Muscle of leg (tissue), 11 donors: ENCODE measurements around the gene VANGL2. TPM values are rescaled to one million over a fixed set of nuclear protein-coding genes. Genes with fewer than 3 reads are reported as not detected.

Experiments
- DNase-seq: peaks from one replicate; pipeline ENCODE4 v3.0.0; 2013
- H3K27ac ChIP-seq: one replicate; pipeline ENCODE4 v1.5.1; 2013; ENCODE audit warnings: mild to moderate bottlenecking, low read length, control low read depth
- H3K27me3 ChIP-seq: one replicate; pipeline ENCODE4 v1.6.1; 2013; ENCODE audit warnings: low read length; ENCODE audit not compliant: control insufficient read depth, insufficient read depth
- H3K36me3 ChIP-seq: one replicate; pipeline ENCODE4 v1.6.1; 2013; ENCODE audit warnings: low read length; ENCODE audit not compliant: control insufficient read depth, insufficient read depth
- H3K4me1 ChIP-seq: one replicate; pipeline ENCODE4 v1.6.1; 2013; ENCODE audit warnings: low read length; ENCODE audit not compliant: control insufficient read depth, insufficient read depth
- H3K4me3 ChIP-seq: one replicate; pipeline ENCODE4 v1.5.1; 2013; ENCODE audit warnings: low read length, control low read depth
- H3K9me3 ChIP-seq: replicated peaks from 2 replicates; pipeline ENCODE4 v1.6.1; 2013; ENCODE audit warnings: low read depth, low read length; ENCODE audit not compliant: control insufficient read depth
- WGBS: methylation state at CpG from one replicate; pipeline ENCODE4 v1.1.5; 2013; ENCODE audit warnings: missing lambda C conversion rate; ENCODE audit not compliant: insufficient coverage; 5-methylcytosine and 5-hydroxymethylcytosine counted together
- polyA plus RNA-seq, 8 donors: library from polyadenylated mRNA; unstranded; fragments of 120-200 nt; gene quantifications; one replicate each; pipeline versions ENCODE4 v1.2.1 to v1.2.3, GENCODE V29; 2013; ENCODE audit warnings: inconsistent platforms in 1 of 8, low replicate concordance in 1 of 8; ENCODE audit not compliant: insufficient read length in 8 of 8, insufficient read depth in 1 of 8
- total RNA-seq: library from RNA; stranded (reverse); fragments of 120-200 nt; gene quantifications from one replicate; pipeline ENCODE4 v1.2.4, GENCODE V29; 2013

Gene VANGL2
- total and polyA plus RNA-seq, 9 donors, result 2.3 to 17.8 (median 10.8) TPM

DNA sequence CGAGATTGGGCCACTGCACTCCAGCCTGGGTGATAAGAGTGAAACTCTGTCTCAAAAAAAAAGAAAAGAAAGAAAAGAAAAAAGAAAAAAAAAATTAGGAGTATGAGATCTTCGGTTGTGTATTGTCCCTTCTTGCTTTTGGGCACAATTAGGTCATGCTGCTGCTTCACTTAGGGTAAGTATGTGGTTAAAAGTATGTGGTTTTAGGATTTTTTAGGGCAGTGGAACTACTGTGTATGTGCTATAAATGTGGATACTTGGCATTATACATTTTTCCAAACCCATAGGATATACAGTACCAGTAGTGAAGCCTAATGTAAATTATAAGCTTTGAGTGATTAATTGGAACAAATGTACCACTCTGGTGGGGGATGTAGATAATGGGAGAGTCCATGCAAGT, 31.2 kb downstream of the VANGL2 start:
- Histone ChIP-seq H3K9me3 (no peaks in the 10 kb centered on the region), H3K4me1 (peaks cover 3% of the 10 kb centered on the region), H3K27ac (no peak overlapping the region), H3K36me3 (peaks cover 12% of the 10 kb centered on the region), H3K27me3 (no peaks in the 10 kb centered on the region), H3K4me3 (no peak overlapping the region)
- 100% methylated on average over 2 of the region's 2 CpGs for WGBS
- DNase-seq, result no peak

GRCh38 chr1:160432371-160432786, 32.0 kb downstream of the VANGL2 start:
- no peak for DNase-seq
- Histone ChIP-seq H3K36me3 (peaks cover 6% of the 10 kb centered on the region), H3K27ac (no peak overlapping the region)

DNA sequence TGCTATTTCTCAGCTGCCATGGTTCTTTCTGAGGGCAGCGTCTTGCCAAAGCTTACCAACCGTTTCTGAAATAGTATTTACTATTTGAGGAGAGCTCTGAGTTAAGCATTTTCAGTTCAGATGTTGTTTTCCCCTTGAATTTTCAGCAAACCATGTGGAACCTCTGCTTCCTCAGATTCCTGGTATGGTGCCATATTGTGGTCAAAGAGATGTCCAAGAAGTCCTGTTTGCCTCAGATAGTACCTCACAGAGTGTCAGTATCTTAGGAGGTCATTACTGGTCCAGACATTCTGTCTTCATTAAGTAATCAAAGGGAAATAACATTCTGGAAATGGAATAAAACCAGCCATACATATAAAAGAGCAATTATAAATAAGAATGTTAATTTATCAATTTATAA, 36.6 kb downstream of the VANGL2 start:
- no CpG with 5 or more reads among the region's 2 CpGs for whole genome bisulfite sequencing
- Histone ChIP-seq H3K27ac (no peak overlapping the region), H3K27me3 (no peaks in the 10 kb centered on the region), H3K4me3 (no peak overlapping the region), H3K4me1 (no peaks in the 10 kb centered on the region), H3K36me3 (no peaks in the 10 kb centered on the region), H3K9me3 (no peaks in the 10 kb centered on the region)
- no peak for DNase-seq

More at GRCh38 chr1:160432371-160432786, 32.0 kb downstream of the VANGL2 start:
- no peak overlapping the region for H3K4me3 ChIP-seq
- no peaks in the 10 kb centered on the region for H3K27me3 ChIP-seq
- H3K9me3 ChIP-seq, result no peaks in the 10 kb centered on the region
- peaks cover 3% of the 10 kb centered on the region for H3K4me1 ChIP-seq

DNA sequence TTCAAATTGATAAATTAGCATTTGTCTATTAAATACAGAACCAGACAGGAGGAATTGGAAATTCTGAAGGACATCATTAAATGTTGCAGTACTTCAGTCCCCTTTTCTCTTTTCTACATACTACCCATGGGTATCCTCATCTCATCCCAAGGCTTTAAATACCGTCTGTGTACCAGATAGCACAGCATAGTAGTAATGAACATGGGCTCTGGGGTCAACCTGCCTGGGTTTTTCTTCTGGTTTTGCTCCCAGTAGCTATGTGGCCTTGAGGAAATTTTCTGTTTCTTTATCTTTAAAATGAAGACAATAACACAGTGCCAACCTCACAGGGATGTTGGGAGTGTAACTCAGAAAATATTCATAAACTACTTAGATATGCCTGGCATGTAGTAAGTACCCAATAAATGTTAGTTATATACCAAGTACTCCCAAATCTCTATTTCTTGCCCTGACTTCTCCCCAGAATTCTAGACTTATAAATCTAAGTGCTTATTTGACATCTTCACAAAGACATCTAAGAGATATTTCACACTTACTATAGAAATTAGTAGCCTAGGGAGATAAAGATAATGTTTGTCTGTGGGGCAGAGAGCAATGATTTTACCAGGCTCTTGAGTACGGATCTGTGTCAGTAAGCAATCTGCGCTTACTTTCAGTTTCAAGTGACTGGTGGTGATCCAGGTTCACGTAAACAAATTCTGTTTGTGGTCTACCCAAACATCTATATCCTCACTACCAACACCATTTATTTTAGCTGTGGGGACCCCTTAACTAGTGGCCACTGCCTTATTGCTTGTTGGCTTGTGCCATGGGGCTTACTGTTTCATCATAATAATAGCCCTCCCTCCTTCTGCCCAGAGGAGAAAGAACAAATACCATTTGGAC, 37.3 kb downstream of the VANGL2 start:
- no peaks in the 10 kb centered on the region for H3K9me3 ChIP-seq
- no peak overlapping the region for H3K4me3 ChIP-seq
- no peak for DNase-seq
- H3K27ac ChIP-seq, result no peak overlapping the region
- H3K36me3 ChIP-seq, result no peaks in the 10 kb centered on the region
- 83% methylated on average over 1 of the region's 4 CpGs for WGBS
- H3K4me1 ChIP-seq, result no peaks in the 10 kb centered on the region
- H3K27me3 ChIP-seq, result no peaks in the 10 kb centered on the region

DNA sequence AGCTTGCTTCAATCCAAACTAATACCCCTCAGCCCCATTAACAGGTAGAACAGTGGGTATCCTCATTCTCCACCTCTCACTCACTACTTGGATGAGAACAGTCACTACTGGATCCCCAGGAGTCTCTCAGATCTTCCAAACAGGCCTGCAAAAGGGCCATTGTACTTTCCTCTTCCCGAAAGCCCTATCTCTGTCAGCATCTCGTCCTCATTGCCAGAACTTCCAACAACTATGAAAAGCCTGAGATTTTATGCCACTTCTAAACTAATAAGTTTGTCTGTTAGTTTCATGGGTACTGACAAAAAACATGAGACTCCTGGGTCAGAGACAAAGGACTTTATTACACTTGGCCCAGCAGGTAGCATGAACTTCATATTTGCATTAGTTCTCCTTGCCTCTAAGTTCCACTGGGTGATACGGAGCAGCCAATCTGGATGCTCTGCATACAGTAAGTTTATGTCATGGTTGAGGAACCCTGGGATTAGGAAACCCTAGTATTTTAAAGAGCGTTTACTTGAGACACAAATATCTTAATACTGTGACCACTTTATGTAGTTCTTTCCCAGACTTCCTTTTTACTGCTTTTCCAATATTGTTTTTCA, 38.1 kb downstream of the VANGL2 start:
- no peak for DNase-seq
- Histone ChIP-seq H3K4me1 (no peaks in the 10 kb centered on the region), H3K27ac (no peak overlapping the region), H3K36me3 (no peaks in the 10 kb centered on the region), H3K9me3 (no peaks in the 10 kb centered on the region), H3K27me3 (no peaks in the 10 kb centered on the region), H3K4me3 (no peak overlapping the region)
- WGBS, result 100% methylated on average over 1 of the region's 4 CpGs

GRCh38 chr1:160438935-160439334, 38.6 kb downstream of the VANGL2 start:
- no CpG with 5 or more reads among the region's 2 CpGs for WGBS
- no peak overlapping the region for H3K27ac ChIP-seq

DNA sequence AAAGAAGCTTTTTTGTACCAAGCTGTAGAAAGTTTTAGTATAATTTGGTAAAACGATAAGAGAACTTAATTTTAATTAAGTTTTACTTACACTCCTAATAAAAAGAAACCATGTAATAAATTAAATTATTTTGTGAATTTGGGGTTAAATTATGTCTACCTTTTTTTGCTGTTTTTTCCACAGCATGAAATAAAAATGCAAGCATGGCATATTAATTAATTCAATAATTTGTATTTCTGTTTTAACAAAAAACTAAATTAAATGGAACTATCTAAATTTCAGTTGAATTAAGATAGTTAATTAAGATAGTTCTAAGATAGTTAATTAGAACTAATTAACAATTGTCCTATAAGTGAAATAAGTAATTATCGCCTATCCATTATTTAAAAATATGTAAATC, 39.4 kb downstream of the VANGL2 start:
- no peaks in the 10 kb centered on the region for H3K9me3 ChIP-seq
- WGBS, result no CpG with 5 or more reads among the region's 2 CpGs

More at GRCh38 chr1:160438935-160439334, 38.6 kb downstream of the VANGL2 start:
- H3K4me1 ChIP-seq, result no peaks in the 10 kb centered on the region
- no peaks in the 10 kb centered on the region for H3K36me3 ChIP-seq
- no peaks in the 10 kb centered on the region for H3K27me3 ChIP-seq
- H3K9me3 ChIP-seq, result no peaks in the 10 kb centered on the region
- no peak for DNase-seq
- H3K4me3 ChIP-seq, result no peak overlapping the region

GRCh38 chr1:160446945-160447600, 46.7 kb downstream of the VANGL2 start:
- no CpG with 5 or more reads among the region's 8 CpGs for WGBS
- no peak for DNase-seq

More for the DNA sequence above, 39.4 kb downstream of the VANGL2 start:
- no peaks in the 10 kb centered on the region for H3K4me1 ChIP-seq
- no peak overlapping the region for H3K4me3 ChIP-seq
- DNase-seq, result no peak
- no peaks in the 10 kb centered on the region for H3K27me3 ChIP-seq
- H3K36me3 ChIP-seq, result no peaks in the 10 kb centered on the region
- no peak overlapping the region for H3K27ac ChIP-seq

GRCh38 chr1:160449494-160449893, 49.1 kb downstream of the VANGL2 start:
- no peaks in the 10 kb centered on the region for H3K27me3 ChIP-seq
- no peaks in the 10 kb centered on the region for H3K4me1 ChIP-seq
- no peak for DNase-seq
- H3K36me3 ChIP-seq, result no peaks in the 10 kb centered on the region
- no peak overlapping the region for H3K27ac ChIP-seq
- H3K4me3 ChIP-seq, result no peak overlapping the region
- no peaks in the 10 kb centered on the region for H3K9me3 ChIP-seq
- whole genome bisulfite sequencing, result no CpG with 5 or more reads among the region's 2 CpGs

More at GRCh38 chr1:160446945-160447600, 46.7 kb downstream of the VANGL2 start:
- H3K27ac ChIP-seq, result no peak overlapping the region
- H3K4me3 ChIP-seq, result no peak overlapping the region
- no peaks in the 10 kb centered on the region for H3K36me3 ChIP-seq
- H3K4me1 ChIP-seq, result no peaks in the 10 kb centered on the region
- no peaks in the 10 kb centered on the region for H3K9me3 ChIP-seq
- no peaks in the 10 kb centered on the region for H3K27me3 ChIP-seq
